ENCODE measurements around the gene EVA1A. TPM values are rescaled to one million over a fixed set of nuclear protein-coding genes. Genes with fewer than 3 reads are reported as not detected.
"Not testable (repeated sequence)": the region's sequence is repeated elsewhere in the genome, so short reads cannot be mapped to it uniquely, and the experiment has no call there.

The EVA1A gene
- polyA plus RNA-seq, 3 donors from 2014 or later, result not detected

DNA sequence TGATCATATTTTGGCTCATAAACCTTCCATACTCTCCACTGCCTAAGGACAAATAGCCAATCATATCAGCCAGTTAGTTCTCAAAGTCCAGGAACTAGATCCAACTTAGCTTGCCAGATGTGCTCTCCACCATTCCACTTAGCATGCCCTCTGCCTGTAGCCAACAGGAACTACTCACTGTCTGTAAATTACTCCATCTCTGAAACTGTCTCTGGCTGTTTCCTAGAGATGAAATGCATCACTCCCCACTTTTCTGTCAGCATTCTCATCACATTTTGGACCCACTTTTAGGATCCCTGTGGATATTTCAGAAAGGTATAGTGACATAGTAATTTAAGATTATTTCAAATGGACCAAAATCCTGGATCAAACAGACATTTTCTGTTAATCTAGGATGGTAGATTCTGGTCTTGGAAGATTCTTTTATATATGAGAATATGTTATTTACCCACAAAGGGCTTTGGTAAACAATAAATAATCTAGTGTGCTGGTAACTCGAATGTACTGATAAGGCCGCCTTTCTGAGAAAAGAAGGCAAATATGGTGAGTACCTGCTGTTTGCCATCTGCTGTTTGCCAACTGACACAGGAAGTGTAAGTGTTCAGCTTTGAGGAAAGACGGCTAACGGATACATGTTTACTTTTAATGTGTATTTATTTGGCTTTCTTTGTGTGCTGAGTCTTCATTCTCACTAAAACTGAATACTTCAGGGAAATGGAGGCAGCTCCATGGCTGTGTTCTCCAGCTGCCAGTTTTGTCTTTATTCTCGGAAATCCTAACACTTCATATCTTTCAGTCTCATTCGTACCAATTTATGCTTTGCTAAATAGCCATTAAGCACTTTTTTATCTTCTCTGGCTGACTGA, 79.5 kb downstream of the EVA1A start:
- Mint-ChIP-seq H3K4me3 (no peak overlapping the region), H3K36me3 (no peaks in the 10 kb centered on the region), H3K27me3 (ENCODE audit: low read depth in 3 of 3) (peaks cover 2% of the 10 kb centered on the region in 3 donors), H3K4me1 (no peaks in the 10 kb centered on the region), H3K9me3 (peaks cover 0 to 1% (median 0%) of the 10 kb centered on the region in 6 donors), H3K27ac (no peak overlapping the region)
- no peak for DNase-seq

DNA sequence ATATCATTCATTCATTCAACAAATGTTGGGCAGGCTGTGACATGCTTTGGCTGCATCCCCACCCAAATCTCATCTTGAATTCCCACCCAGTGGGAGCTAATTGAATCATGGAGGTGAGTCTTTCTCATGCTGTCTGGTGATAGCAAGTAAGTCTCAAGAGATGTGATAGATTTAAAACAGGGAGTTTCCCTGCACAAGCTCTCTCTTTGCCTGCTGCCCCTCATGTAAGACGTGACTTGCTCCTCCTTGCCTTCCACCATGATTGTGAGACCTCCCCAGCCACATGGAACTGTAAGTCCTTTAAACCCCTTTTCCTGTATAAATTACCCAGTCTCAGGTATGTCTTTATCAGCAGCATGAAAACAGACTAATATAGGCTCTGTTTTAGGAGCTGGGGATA, 83.0 kb downstream of the EVA1A start:
- not testable (repeated sequence) for DNase-seq; H3K27me3 Mint-ChIP-seq (ENCODE audit: low read depth in 3 of 3); H3K9me3 Mint-ChIP-seq; H3K4me1 Mint-ChIP-seq; H3K27ac Mint-ChIP-seq; H3K36me3 Mint-ChIP-seq; H3K4me3 Mint-ChIP-seq

DNA sequence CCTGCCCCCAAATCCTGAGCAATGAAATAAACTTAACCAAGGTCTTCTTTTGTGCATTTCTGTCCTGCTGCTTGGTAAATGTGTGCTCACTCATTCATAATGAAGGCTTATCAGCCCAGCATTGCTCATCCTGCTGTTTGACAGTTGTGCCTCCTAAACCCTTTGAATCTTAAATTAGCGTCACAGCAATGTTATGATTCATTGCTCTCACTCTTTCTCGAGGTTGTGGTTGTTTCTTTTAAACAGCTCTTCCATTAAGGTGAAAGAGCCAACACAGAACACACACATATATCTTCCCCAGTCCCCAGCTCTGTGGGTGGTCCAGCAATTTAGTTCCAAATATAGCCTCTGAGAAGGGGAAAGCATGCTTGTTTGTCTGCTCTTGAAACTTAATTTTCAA, 84.0 kb downstream of the EVA1A start:
- no peaks in the 10 kb centered on the region for H3K4me1 Mint-ChIP-seq
- no peaks in the 10 kb centered on the region for H3K9me3 Mint-ChIP-seq
- peaks cover 0 to 2% (median 2%) of the 10 kb centered on the region in 3 donors for H3K27me3 Mint-ChIP-seq (ENCODE audit: low read depth in 3 of 3)
- no peak overlapping the region for H3K27ac Mint-ChIP-seq
- no peak overlapping the region for H3K4me3 Mint-ChIP-seq
- no peaks in the 10 kb centered on the region for H3K36me3 Mint-ChIP-seq
- no peak for DNase-seq

GRCh38 chr2:75475976-75476375, 84.8 kb downstream of the EVA1A start:
- no peaks in the 10 kb centered on the region for H3K36me3 Mint-ChIP-seq

GRCh38 chr2:75475049-75475448, 85.7 kb downstream of the EVA1A start:
- no peak for DNase-seq
- peaks cover 0 to 2% (median 2%) of the 10 kb centered on the region in 3 donors for H3K27me3 Mint-ChIP-seq (ENCODE audit: low read depth in 3 of 3)
- no peaks in the 10 kb centered on the region for H3K36me3 Mint-ChIP-seq
- H3K27ac Mint-ChIP-seq, result no peak overlapping the region
- no peak overlapping the region for H3K4me3 Mint-ChIP-seq
- H3K9me3 Mint-ChIP-seq, result peaks cover 0 to 3% (median 0%) of the 10 kb centered on the region in 6 donors
- H3K4me1 Mint-ChIP-seq, result no peaks in the 10 kb centered on the region

More at GRCh38 chr2:75475976-75476375, 84.8 kb downstream of the EVA1A start:
- H3K4me3 Mint-ChIP-seq, result no peak overlapping the region
- H3K27ac Mint-ChIP-seq, result no peak overlapping the region
- H3K9me3 Mint-ChIP-seq, result peaks cover 0 to 3% (median 0%) of the 10 kb centered on the region in 6 donors
- H3K4me1 Mint-ChIP-seq, result no peaks in the 10 kb centered on the region
- DNase-seq, result no peak
- peaks cover 0 to 2% (median 2%) of the 10 kb centered on the region in 3 donors for H3K27me3 Mint-ChIP-seq (ENCODE audit: low read depth in 3 of 3)

- Mint-ChIP-seq H3K27me3 (ENCODE audit: low read depth in 3 of 3) (peaks cover 0 to 2% (median 2%) of the 10 kb centered on the region in 3 donors), H3K4me3 (no peak overlapping the region), H3K4me1 (no peaks in the 10 kb centered on the region), H3K27ac (no peak overlapping the region), H3K36me3 (no peaks in the 10 kb centered on the region), H3K9me3 (peaks cover 0 to 3% (median 0%) of the 10 kb centered on the region in 6 donors)
- no peak for DNase-seq
Observed at GRCh38 chr2:75474115-75474514, 86.6 kb downstream of the EVA1A start.

DNA sequence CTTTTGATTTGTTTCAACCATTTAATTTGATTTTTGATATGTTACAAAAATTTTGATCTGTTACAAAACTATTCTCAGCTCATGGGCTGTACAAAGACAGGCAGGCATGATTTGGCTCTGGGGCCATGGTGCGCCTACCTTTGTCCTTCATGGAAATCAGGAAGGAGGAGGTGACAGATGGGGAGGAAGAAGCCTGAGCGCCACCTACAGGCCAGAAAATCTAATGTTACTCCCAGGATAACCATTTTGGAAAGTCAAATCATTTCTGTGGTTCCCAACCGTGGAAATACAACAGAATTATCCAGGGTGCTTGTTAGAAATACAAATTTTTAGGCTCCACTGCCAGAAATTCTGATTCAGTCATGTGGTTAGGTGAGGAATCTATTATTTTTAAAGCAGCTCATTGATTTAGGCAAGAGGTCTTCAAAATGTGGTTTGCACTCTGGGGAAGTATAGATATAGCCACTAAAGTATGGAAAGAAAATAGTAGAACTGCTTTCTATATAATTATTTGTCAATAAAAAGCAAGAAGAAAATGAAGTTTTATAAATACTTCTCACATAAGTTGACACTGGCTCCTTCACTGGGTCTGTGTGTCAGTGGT, 93.9 kb downstream of the EVA1A start:
- peaks cover 0 to 9% (median 0%) of the 10 kb centered on the region in 6 donors for H3K9me3 Mint-ChIP-seq
- no peak for DNase-seq
- H3K4me1 Mint-ChIP-seq, result no peaks in the 10 kb centered on the region
- no peaks in the 10 kb centered on the region for H3K36me3 Mint-ChIP-seq
- H3K27ac Mint-ChIP-seq, result no peak overlapping the region
- peaks cover 5 to 12% (median 6%) of the 10 kb centered on the region in 3 donors for H3K27me3 Mint-ChIP-seq (ENCODE audit: low read depth in 3 of 3)
- H3K4me3 Mint-ChIP-seq, result no peak overlapping the region

DNA sequence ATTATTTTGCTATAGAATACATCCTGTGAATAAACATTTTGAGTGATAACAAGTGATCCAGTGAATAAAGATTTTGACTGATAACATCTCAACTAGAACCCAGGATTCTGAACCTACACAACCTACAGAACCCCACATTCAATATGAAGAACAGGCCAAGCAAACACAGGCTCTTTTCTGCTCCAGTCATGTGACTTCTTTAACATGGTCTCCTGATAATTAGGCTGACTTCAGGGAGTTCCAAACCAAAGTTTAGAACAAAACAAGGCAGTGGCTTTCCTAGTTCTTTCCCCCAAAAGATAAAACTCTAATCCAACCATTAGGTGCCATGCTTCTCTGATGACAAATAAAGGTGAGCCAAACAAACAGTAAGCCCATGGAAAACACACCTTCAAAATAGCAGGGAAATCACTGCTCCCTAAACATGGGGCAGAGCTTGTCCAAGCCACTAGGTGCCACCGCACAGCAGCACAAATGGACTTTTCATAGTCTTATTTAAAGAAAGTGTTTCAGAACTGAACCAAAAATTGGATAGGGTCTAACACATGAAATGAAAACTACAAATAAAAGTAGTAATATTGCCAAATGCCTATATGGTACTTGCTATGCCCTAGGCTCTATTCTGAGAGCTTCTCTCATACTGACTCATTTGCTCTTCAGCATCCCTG, 95.3 kb downstream of the EVA1A start:
- H3K27ac Mint-ChIP-seq, result no peak overlapping the region
- H3K27me3 Mint-ChIP-seq (ENCODE audit: low read depth in 3 of 3), result peaks cover 5 to 13% (median 6%) of the 10 kb centered on the region in 3 donors
- H3K4me3 Mint-ChIP-seq, result no peak overlapping the region
- DNase-seq, result no peak
- H3K36me3 Mint-ChIP-seq, result no peaks in the 10 kb centered on the region
- H3K4me1 Mint-ChIP-seq, result no peaks in the 10 kb centered on the region
- H3K9me3 Mint-ChIP-seq, result peaks cover 0 to 6% (median 0%) of the 10 kb centered on the region in 6 donors

DNA sequence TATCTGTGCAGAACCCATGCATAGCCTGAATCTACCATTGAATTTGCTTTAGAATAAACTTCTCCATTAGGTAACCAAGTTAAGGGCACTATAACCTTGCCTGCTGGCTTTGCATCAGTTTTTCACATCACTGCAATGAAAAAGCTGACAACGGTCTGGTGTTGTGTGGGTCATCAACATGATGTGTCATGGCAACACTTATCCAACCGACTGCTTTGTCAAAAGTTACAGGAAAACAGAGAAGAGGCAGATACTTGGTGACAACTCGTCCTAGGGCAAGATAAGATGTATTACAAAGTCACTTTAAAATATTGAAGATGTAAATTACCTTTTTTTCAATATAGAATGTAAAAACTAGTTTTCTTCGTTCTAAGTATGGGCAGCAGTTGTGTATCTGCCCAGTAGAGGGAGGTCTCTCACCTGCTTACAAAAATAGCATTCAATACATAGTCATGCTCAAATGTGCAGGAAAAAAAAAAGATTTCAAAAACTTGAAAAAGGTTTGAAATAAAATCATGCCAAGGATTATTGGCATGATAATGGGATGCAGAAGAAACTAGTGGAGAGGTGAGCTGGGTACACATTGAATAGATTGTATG, 96.3 kb downstream of the EVA1A start:
- Mint-ChIP-seq H3K4me1 (no peaks in the 10 kb centered on the region), H3K27me3 (ENCODE audit: low read depth in 3 of 3) (peaks cover 5 to 13% (median 6%) of the 10 kb centered on the region in 3 donors), H3K27ac (no peak overlapping the region), H3K9me3 (peaks cover 0 to 6% (median 0%) of the 10 kb centered on the region in 6 donors), H3K4me3 (no peak overlapping the region), H3K36me3 (no peaks in the 10 kb centered on the region)
- DNase-seq, result no peak

- no peaks in the 10 kb centered on the region for H3K4me1 Mint-ChIP-seq
- no peak overlapping the region for H3K4me3 Mint-ChIP-seq
- peaks cover 0 to 4% (median 0%) of the 10 kb centered on the region in 6 donors for H3K9me3 Mint-ChIP-seq
- H3K36me3 Mint-ChIP-seq, result no peaks in the 10 kb centered on the region
- no peak overlapping the region for H3K27ac Mint-ChIP-seq
- DNase-seq, result no peak
- peaks cover 3 to 9% (median 5%) of the 10 kb centered on the region in 3 donors for H3K27me3 Mint-ChIP-seq (ENCODE audit: low read depth in 3 of 3)
Observed at GRCh38 chr2:75462721-75463120, 98.0 kb downstream of the EVA1A start.

DNA sequence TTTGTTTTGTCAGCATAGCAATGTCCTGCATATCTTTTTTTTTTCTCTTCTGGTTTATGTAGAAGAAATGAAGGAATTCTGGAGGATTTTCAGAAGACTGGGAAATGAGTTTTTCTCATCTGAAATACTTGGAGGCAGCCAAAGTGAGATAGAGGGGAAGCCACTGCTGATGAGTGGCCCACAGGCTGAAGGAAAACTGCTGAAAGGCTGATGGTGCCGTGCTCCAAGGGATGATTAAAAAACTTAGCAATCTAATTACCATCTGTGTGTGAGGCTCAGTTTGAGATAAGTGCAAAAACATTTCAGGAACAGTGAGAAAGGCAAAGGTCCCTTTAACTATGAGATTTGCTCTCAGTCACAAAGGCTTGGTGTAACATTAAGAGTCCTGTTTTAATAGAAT, 98.5 kb downstream of the EVA1A start:
- Mint-ChIP-seq H3K4me1 (no peaks in the 10 kb centered on the region), H3K27ac (no peak overlapping the region), H3K4me3 (no peak overlapping the region), H3K9me3 (peaks cover 0 to 3% (median 0%) of the 10 kb centered on the region in 6 donors), H3K36me3 (no peaks in the 10 kb centered on the region), H3K27me3 (ENCODE audit: low read depth in 3 of 3) (peaks cover 3 to 5% (median 5%) of the 10 kb centered on the region in 3 donors)
- DNase-seq, result no peak

- peaks cover 3 to 5% (median 5%) of the 10 kb centered on the region in 3 donors for H3K27me3 Mint-ChIP-seq (ENCODE audit: low read depth in 3 of 3)
- H3K4me3 Mint-ChIP-seq, result no peak overlapping the region
- no peaks in the 10 kb centered on the region for H3K36me3 Mint-ChIP-seq
- no peak overlapping the region for H3K27ac Mint-ChIP-seq
- H3K9me3 Mint-ChIP-seq, result peaks cover 0 to 2% (median 0%) of the 10 kb centered on the region in 6 donors
- H3K4me1 Mint-ChIP-seq, result no peaks in the 10 kb centered on the region
- no peak for DNase-seq
Observed at GRCh38 chr2:75460630-75461029, 100.1 kb downstream of the EVA1A start.

- H3K36me3 Mint-ChIP-seq, result no peaks in the 10 kb centered on the region
- DNase-seq, result no peak
- peaks cover 3 to 5% (median 3%) of the 10 kb centered on the region in 3 donors for H3K27me3 Mint-ChIP-seq (ENCODE audit: low read depth in 3 of 3)
- H3K9me3 Mint-ChIP-seq, result peaks cover 0 to 2% (median 0%) of the 10 kb centered on the region in 6 donors
- H3K4me3 Mint-ChIP-seq, result no peak overlapping the region
- H3K4me1 Mint-ChIP-seq, result no peaks in the 10 kb centered on the region
- H3K27ac Mint-ChIP-seq, result no peak overlapping the region
Observed at GRCh38 chr2:75459565-75460310, 101.0 kb downstream of the EVA1A start.

Data from immature natural killer cell (primary cell).